GM21390 (cell line): ENCODE results near the gene FTO.
"Not testable (repeated sequence)": the region's sequence is repeated elsewhere in the genome, so short reads cannot be mapped to it uniquely, and the experiment has no call there.

Source experiments
- ATAC-seq: cut with Tn5 transposase; IDR thresholded peaks from one replicate; pipeline ENCODE4 v1.9.1; 2021; ENCODE audit not compliant: unreplicated experiment

The FTO gene

DNA sequence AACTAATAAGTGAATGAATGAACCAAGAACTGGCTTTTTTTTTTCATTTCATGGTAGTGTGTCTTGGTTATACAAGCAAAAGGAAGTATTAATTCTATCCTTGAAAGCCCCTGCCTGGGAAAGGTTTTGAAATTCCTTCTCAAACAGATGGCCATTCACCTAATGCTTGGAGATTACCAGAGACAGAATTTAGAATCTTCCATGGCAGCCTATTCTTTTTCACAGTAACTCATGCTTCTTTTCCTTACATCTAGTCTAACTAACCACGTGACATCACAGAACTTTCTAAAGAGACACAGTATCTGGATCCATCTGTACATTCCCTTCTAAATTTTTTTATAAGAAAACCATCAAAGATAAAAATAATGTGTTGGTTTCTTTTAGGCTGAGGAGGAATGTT lies 151.6 kb downstream of the FTO start:
- no peak for ATAC-seq

DNA sequence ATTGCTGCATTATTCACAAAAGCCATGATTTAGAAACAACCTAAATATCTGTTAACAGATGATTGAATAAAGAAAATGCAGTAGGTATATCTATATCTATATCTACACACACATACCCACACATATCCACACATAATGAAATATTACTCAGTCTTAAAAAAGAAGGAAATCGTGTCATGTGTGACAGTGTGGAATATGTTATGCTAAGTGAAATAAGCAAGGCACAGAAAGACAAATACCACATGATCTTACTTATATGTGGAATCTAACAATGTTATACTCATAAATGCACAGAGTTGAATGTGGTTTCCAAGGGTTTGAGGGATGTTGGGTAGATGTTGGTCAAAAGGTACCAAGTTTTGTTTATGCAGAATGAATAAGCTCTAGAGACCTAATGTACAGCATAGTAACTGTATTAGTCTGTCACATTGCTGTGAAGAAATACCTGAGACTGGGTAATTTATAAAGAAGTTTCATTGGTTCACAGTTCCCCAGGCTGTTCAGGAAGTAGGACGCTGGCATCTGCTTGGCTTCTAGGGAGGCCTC lies 156.1 kb downstream of the FTO start:
- ATAC-seq = no peak

DNA sequence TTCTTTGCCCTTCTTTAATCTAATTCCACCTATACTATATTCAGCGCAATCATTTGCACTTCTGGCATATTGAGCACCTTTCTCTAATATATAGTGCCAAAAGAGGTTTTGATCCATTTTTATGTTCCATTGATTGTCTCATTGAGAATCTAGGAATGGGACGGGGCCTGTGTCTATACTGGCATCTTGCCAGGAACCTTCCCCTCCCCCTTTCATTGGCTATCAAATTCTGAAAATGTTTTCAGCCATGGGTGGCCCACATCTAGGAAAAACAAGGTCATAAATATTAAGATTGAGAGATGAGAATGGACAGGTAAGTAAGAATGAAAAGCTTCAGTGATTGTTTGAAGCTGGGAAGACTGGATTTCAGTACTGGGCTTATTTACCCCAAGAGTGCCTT lies 159.9 kb downstream of the FTO start:
- no peak for ATAC-seq

DNA sequence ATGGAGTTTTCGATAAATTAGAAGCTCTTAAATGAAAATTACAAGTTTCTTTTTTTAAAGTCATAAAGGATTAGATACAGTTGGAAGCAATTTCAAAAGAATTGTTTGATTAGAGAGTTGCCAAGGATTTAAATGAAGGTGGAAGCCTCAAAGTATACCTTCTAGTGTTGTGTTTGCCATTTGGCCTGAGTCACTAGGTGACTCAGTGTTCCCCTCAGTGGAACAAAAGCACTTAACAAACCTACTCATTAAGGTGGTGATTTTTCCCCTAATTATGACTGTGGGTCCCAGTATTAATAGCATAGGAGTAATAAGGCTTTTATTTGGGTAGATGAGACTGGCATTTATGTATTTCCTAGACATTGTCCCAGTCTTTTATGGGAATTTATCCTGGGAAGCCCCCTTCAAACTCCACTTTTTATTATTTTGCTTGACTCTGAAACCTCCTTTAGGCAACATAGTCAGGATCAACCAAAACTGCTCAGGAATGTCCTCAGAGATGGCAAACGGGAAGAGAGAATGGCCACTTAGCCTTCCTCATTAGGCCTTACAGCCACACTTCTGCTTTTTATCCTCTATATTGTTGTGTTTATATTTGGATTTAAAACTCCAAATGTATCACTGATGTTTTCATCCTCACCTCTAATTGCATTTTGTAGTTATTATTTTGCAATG lies 161.0 kb downstream of the FTO start:
- peak; percentile 30 for ATAC-seq

DNA sequence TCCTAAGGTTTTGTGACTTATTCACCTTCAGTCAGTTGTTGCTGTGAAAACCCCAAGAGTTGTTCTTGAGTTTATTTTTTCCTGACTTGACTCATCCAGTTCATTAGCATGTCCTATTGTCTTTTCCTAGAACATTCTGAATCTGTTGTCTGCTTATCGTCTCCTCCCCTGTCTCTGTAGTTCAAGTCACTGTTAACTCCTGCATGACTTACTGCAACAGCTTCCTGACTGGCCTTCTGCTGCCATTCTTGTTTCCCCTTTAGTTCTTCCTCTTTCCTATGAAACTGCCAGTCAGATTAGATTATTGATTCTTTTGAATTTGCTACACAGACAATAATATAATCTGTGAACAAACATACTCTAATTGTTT lies 161.5 kb downstream of the FTO start:
- peak; percentile 57 for ATAC-seq

DNA sequence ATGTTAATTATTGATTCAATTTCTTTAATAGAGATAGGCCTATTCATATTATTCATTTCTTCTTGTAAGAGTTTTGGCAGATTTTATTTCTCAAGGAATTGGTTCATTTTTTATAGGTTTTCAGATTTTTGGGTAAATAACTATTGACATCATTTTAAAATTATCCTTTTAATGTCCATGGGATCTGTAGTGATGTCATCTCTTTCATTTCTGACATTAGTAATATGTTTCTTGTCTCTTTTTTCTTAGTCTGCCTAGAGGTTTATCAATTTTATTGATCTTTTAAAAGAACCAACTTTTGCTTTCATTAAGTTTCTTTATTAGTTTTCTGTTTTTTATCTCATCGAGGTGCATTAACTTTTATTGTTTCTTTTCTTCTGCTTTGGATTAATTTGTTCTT lies 162.6 kb downstream of the FTO start:
- no peak for ATAC-seq

DNA sequence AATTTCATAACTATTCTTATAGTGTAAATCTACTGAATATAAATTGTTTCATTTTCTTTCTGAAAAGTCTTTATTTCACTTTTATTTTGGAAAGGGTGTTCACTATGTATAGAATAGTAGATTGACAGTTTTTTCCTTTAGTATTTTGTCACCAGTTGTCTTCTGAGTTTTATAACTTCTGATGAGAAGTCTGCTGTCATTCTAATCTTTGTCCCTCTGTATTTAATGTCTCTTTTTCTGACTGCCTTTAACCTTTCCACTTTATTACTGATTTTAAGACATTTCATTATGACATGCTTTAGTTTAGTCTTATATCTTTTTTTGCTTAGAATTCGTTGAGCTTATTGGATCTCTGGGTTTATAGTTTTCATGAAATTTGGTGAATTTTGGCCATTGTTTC lies 166.9 kb downstream of the FTO start:
- no peak for ATAC-seq

DNA sequence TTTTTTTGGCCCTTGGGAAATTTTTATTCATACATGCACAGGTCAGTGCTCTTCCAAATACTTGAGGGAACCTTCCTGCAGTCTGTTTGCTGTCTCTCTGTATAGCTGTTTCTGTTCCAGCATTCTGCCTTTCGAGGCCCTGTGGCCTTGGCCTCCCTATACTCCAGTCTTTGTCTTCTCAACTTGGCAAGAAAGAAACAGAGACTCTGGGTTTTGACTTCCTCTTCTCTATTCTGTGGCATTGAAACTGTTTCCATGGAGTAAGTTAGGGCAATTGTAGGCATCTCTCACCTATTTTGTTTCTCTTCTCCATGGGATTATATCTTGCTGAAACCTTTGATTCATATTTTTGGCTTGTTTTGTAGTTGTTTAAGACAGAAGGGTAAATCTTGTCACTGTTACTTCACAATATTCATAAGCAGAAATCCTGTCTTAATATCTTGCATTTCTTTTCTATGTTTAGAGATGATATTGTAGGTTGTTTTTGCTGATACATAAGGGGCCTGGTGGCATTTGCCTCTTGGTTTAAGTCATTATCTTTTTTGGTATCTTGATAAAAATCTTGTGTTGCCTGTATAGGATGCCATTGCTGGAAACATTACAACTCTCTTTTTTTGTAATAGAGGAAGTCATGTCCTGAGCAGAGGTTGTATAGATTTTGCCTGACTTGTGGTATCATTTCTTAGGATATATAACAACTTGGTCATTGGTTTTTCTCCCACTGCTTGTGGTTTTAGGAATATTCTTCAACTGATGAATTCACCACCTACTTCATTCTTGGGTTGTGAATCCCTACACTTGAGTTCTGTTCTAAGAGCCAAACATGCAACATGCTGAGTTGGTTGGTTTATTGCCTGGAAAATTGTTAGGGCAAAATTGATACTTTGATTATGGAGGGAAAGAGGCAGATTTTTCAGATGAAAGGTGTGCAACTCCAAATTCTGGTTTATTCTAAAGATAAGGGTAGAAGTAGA lies 168.6 kb downstream of the FTO start:
- no peak for ATAC-seq

DNA sequence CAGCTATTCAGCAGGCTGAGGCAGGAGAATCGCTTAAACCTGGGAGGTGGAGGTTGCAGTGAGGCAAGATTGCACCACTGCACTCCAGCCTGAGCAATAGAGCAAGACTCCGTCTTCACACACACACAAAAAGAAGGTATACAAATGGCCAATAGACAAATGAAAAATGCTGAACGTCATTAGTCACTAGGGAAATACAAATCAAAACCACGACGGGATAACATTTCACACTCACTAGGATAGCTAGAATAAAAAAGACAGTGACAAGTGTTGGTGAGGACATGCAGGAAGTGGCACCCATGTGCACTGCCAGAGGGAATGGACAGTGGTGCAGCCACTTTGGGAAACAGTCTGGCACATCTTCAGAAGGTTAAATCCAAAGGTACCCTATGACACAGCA lies 172.9 kb downstream of the FTO start:
- no peak for ATAC-seq

DNA sequence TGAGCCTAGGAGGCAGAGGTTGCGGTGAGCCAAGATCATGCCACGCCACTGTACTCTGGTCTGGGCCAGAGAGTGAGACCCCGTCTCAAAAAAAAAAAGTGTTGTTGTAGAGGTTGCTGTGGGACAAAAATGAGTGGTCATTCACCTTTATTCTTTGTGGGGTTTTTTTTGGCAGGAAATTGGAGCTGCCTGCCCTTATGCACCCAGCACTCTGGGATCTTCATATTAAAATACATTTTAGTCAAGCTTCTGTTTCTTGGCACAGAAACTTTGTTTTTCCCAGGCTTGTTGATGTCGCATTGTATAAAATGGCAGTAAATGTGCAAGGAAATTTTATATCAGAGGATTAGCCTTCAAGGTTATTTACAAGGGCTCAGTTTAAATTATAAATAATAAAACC lies 174.3 kb downstream of the FTO start:
- ATAC-seq = no peak

DNA sequence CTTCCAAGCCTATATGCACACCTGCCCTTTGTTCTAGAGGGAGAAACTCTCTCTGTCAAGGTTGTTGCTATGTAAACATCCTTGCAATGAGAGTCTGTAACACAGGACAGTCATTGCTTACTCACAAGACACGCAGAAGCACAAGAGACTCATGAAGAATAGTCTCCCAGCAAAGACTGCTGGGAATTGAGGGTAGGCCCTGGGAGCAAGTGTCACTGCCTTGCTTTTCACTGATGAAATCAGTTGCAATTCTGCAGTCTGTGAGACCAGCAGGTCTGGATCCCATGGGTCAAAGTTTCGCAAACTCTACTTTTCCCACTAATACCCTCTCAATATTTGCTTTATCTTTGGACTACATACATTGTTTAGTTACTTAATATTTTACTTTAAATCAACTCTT lies 177.4 kb downstream of the FTO start:
- ATAC-seq = no peak

DNA sequence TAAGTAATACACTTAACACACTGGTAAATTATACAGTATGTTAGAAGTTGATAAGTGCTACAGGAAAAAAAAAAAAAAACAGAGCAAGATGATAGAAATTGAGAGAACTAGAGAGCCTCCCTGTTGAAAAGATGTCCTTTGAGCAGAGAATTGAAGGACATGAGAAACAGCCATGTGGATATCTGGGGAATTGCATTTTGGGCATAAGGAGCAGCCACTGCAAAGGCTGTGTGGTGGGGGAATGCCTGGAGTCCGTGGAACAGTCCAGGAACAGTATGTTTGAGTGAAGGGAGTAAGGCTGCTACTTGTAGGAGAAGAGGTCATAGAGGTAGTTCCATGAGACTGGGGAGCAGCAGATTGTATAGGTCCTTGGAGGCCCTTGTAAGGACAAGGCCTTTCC lies 178.4 kb downstream of the FTO start:
- no peak for ATAC-seq

DNA sequence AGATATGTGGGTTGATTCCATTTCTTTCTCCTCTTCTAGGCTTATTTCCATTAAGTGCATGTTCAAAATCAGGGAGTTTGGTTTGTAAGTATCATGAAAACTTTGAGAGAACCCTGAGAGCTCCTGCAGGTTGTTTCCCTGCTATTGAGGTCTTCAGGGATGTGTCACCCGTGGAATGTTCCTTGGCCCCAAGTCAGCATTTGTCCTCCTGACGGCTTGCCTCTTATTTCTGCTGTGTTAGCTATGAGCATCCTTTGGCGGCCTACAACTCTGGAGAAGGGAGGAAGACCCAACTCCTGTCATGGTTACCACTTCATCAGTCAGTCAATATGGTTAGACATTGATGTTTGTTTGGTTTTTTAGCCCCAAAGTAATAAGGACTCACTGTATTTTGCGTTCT lies 180.8 kb downstream of the FTO start:
- no peak for ATAC-seq

DNA sequence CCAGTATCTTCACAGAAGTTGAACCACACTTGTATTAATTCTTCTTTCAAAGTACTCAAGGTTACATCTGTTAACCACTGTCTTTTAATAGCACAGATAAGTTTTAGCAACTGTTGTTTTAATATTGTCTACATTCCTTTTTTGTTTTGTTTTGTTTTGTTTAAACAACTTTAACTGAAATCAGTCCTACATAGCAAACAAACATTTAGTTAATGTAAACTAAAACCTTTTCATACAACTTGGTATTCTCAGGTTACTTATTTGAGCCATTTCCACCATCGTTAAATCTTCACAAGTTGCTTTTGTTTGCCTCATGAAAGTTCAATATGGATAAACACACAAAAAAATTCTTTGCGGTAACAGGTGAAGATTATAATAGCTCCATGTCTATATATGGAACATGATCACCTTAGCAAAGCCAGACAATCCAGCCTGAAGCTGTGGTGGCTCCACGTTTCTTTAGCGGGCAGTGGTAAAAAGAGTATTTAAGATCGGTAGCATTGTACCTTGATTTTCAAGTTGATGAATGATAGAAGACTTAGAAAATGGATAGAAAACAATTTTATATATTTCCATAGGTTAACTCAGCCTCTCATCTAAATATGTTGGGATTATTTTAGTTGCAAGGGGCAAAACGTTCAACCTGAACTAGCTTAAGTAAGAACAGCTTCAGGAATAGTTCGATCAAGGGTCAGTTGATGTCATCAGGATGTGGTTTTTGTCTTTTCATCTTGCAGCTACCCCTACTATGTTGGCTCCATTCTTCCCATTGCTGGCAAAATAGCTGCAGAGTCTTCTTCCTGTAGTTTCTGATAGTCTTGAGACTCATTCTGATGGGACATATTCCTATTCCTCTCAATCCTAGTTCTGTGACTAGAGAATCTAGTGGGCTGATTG lies 182.8 kb downstream of the FTO start:
- no peak for ATAC-seq

DNA sequence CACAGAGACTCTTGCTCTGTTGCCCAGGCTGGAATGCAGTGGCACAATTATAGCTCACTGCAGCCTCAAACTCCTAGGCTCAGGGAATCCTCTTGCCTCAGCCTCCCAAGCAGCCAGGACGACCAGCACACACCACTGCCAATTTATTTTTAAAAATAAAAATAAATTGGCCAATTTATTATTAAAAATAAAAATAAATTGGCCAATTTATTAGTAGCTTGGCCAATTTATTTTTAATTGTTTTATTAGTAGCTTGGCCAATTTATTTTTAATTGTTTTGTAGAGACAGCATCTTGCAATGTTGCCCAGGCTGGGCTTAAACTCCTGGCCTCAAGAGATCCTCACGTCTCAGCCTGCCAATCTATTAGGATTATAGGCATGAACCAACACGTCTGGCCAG lies 184.3 kb downstream of the FTO start:
- ATAC-seq = no peak

DNA sequence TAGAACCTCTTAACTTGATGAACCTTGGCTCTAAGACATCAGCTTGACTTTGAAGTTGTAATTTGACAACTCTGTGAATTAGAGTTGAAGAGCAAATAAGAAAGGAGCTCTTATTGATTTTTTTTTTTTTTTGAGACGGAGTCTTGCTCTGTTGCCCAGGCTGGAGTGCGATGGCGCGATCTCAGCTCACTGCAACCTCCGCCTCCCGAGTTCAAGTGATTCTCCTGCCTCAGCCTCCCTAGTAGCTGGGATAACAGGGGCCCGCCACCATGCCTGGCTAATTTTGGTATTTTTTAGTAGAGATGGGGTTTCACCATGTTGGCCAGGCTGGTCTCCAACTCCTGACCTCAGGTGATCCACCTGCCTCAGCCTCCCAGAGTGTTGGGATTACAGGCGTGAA lies 186.9 kb downstream of the FTO start:
- not testable (repeated sequence) for ATAC-seq

DNA sequence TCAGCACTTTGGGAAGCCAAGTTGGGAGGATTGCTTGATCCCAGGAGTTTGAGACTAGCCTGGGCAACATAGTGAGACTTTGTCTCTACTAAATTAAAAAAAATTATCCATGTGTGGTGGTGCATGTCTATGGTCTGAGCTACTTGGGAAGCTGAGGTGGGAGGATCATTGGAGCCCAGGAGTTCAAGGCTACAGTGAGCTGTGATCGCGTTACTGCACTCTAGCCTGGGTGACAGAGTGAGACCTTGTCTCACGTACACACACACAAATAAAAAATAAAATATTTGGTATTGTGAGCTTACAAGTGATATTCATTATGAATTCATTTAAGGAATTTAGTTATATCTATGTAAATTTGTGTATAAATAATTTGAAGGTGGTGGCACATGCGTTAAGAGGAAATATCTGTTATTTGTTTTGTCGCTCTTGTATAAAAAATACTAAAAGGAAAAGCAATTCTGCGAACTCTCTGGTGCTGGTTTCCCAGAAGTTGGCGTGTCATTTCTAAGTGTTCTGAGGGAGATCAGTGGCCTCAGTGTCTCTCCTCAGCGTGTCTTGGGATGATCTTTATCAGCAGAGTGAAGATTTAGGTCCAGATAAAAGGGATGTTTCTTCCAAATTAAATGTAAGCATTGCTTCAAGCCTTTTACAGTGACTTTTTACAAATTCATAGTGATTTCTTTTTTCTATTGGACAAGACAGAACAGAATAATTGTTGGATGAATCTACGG lies 187.6 kb downstream of the FTO start:
- no peak for ATAC-seq

DNA sequence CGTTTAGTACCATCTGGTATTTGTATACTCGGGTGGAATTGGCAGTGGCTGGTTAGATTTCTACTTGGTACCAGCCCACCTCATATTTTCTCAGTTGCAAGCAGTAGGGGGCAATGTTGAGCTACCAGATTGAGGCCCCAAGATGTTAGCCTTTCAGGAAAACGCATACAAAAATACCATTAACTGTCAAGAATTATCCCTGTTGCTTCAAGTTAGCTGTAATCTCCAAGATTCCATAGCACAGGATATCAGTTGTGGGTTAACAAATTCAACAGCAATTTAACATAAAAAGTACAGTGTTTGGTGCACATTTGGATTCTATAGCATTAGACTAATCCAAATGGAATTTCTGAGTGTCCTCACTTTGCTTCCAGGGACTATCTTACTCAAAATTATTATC lies 188.2 kb downstream of the FTO start:
- no peak for ATAC-seq

DNA sequence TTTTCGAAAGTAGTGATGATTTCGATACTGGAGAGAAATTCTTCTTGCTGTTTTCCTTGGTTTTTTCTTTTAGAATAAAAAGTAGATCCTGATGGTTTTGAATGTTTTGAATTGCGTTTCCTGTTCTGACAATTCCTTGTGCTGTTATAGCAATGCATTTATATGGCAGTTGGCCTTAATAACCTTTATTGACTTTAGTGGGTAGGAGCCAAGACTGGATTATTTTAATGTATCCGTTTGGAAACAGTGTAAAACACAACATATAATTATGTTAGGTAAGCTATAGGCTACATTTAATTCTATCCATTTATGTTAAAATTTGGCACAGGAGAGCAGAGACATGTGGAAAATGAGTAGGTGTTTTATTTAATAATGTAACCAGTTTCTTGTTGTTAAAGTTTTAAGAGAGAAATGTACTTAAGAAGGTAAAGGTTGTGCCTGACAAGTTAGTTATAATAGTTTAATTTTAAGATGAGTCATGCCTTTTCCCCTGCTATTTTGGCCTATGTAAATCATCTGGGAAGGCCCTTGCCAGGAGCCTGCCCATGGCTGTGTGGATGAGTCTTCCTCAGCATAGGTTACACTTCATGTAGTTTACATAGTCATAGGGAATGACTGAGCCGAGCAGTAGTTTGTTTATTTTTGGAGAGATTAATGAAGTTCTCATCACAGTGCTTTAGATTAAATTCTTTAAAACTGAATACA lies 189.9 kb downstream of the FTO start:
- ATAC-seq = no peak

DNA sequence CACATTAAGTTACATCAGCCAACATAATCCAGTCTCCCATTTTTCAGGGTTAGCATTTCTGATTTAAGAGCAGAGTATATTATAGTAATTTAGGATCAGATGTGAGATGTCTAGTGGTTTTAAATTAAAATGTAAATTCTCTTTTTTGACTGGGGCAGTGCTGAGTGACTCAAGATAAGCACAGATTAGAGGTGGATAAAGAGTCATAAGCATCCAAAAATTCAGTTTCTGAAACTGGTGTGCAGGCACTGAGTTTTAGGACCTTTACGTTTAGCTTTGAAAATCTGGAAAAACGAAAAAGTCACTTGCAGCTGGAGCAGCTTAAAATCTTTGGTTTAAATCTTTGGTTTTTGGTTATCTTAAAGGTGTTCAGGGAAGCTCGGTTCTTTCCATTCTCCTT lies 190.7 kb downstream of the FTO start:
- no peak for ATAC-seq
